Upper lobe of left lung (tissue), 4 donors: ENCODE data around the gene TBXAS1.

ENCODE experiments used
- CTCF ChIP-seq, 6 experiments: fragments of 450-650 bp in 4 of 6; fragments of 200-600 bp in 2 of 6; sonication (generic) in 2 of 6; IDR thresholded peaks; one replicate each; pipeline ENCODE4 v1.5.1; 2016 to 2019; ENCODE audit warnings: antibody characterized with exemption in 6 of 6
- POLR2AphosphoS5 ChIP-seq, 2 donors: sonication (generic); formaldehyde crosslinking; IDR thresholded peaks; one replicate each; pipeline ENCODE4 v1.5.1; 2017; ENCODE audit warnings: antibody characterized with exemption in 2 of 2

DNA sequence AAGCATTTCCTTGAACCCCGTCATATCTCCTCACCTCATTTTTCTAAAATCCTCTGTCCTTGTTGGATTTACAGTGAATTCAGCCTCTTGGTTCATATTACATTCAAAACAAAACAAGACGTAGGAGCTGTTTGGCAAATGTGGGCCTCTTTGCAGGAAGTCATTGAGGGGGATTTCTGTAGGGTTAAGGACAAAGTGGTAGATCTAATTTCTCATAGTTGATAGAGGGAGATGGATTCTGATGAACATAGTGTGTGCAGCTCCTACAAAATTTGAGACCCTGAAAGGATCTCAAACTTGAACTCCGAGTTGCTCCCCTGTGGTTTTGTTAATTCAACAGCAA, 682 bp downstream of the TBXAS1 start:
- TF ChIP-seq CTCF (IDR thresholded peaks at IDR 0.05) (no peak), POLR2AphosphoS5 (IDR thresholded peaks at IDR 0.05) (no peak)
